ENCODE measurements around the gene STUB1. TPM values are rescaled to one million over a fixed set of nuclear protein-coding genes. Genes with fewer than 3 reads are reported as not detected.
A peak's percentile ranks its signal among the peaks of the same experiment; 100 is the strongest.

The STUB1 gene
- total and polyA plus RNA-seq, 10 donors = 68.9 to 160 (median 88.3) TPM

- intact Hi-C loops (cut with DNase I; ENCODE audit: low total_unique reads) = no loop called here
- Histone ChIP-seq H3K4me3 (no peak overlapping the region), H3K27me3 (replicated peaks in 1 of 7) (peaks cover 6 to 100% (median 82%) of the 10 kb centered on the region in 7 donors), H3K9me3 (no peaks in the 10 kb centered on the region), H3K4me1 (peaks cover 0 to 46% (median 22%) of the 10 kb centered on the region in 6 donors), H3K27ac (no peak overlapping the region), H3K36me3 (no peaks in the 10 kb centered on the region)
- DNase-seq = no peak
- WGBS, 5 donors = 85 to 88% (median 86%) methylated on average over 19 of the region's 19 CpGs
- TF ChIP-seq CTCF (IDR thresholded peaks at IDR 0.05 in 8 of 11, conservative IDR thresholded peaks at IDR 0.05 in 3 of 11) = no peak
- TF ChIP-seq POLR2AphosphoS5 (IDR thresholded peaks at IDR 0.05) = no peak
- no peak for TF ChIP-seq POLR2A (IDR thresholded peaks at IDR 0.05)
Measured at GRCh38 chr16:702341-702740, 22.1 kb downstream of the STUB1 start.

DNA sequence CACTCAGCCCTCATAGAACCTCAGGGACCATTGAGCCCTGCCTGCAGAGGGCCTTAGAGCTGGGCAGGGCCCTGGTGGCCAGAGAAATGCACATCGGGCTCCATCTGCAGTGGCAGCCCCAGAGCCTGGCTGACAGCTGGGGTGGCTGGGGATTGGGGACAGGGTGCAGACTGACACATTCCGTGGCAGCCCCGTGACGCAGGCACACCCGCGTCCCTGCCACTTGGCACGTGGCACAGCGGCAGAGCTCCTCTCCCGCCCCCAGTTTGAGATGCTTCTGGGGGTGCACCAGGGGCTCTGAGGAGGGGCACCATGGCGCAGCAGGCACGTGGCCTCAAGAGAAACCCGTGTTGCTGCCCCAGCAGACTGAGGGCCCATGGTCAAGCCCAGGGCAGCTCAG, 23.2 kb downstream of the STUB1 start:
- DNase-seq = no peak
- Histone ChIP-seq H3K27me3 (replicated peaks in 1 of 7) (peaks cover 6 to 99% (median 91%) of the 10 kb centered on the region in 7 donors), H3K9me3 (no peaks in the 10 kb centered on the region), H3K4me1 (peaks cover 0 to 46% (median 22%) of the 10 kb centered on the region in 6 donors), H3K27ac (no peak overlapping the region), H3K36me3 (no peaks in the 10 kb centered on the region), H3K4me3 (no peak overlapping the region)
- TF ChIP-seq POLR2A (IDR thresholded peaks at IDR 0.05) (no peak), POLR2AphosphoS5 (IDR thresholded peaks at IDR 0.05) (no peak), CTCF (IDR thresholded peaks at IDR 0.05 in 8 of 11, conservative IDR thresholded peaks at IDR 0.05 in 3 of 11) (no peak)
- WGBS, 5 donors = 67 to 82% (median 81%) methylated on average over 1 to 12 of the region's 12 CpGs
- intact Hi-C loops (cut with DNase I; ENCODE audit: low total_unique reads) = no loop called here

DNA sequence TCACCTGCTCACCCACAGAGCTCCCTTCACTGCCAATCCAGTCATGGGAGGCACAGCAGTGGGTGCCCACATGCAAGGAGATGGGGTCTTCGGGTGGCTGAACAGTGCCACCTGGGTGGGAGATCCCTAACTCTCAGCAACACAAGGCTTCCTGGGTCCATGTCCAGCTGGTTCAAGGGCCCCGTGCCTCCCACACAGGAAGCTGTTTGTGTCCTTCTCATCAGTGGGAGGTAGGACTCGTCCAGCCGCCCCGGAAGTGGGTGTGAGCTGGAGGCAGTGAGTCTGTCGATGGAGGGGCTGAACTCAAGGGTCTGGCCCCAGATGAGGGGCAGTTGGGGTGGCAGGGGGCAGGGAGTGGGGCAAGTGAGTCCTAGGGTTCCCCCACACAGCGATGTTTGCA, 23.8 kb downstream of the STUB1 start:
- TF ChIP-seq POLR2AphosphoS5 (IDR thresholded peaks at IDR 0.05) (no peak), POLR2A (IDR thresholded peaks at IDR 0.05) (no peak), CTCF (IDR thresholded peaks at IDR 0.05 in 8 of 11, conservative IDR thresholded peaks at IDR 0.05 in 3 of 11) (no peak)
- 54 to 80% (median 68%) methylated on average over 1 to 7 of the region's 7 CpGs for WGBS, 5 donors
- Histone ChIP-seq H3K27ac (no peak overlapping the region), H3K9me3 (no peaks in the 10 kb centered on the region), H3K27me3 (replicated peaks in 1 of 7) (peaks cover 6 to 100% (median 96%) of the 10 kb centered on the region in 7 donors), H3K4me3 (no peak overlapping the region), H3K36me3 (no peaks in the 10 kb centered on the region), H3K4me1 (peaks cover 0 to 46% (median 22%) of the 10 kb centered on the region in 6 donors)
- no peak for DNase-seq
- intact Hi-C loops (cut with DNase I; ENCODE audit: low total_unique reads) = no loop called here

DNA sequence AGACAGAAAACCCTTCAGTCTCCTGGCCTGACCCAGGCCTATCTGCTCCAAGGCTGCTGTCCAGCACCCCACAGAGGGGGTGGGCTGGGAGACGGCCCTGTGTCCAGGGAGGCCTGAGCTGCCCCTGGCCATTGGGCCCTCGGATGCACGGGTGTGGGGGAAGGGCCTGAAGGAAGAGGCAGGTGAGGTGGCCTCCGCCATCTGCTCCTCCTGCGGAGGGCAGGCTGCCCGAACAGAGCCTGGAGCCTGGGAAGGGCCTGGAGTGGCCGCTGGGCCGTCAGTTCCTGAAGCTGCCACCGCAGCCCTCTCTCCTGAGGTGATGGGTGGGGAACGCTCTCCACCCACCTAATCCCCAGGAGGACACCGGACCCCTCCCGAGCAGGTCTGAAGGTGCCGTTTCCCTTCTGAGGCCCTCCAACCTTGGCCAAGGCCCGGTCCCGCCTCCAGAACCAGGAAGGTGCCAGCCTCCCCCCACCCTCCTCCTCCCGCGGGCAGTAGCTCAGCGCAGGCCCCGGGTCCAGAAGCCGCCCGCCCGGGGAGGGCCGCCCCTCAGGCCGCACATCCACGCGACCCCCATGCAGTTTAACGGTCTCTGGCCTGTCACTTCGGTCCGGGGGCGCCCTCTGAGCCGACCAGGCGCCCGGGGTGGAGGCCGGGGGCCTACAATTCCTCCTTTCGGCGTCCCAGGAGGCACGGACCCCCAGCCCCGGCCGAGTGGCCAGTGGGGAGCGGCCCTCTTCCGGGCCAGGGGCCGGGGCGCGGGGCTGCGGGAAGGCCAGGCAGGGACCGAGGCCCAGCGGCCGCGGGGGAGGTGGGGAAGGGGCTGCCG, 24.6 kb downstream of the STUB1 start:
- H3K4me3 ChIP-seq = peak overlapping the region in 1 of 8 donors; percentile 48
- H3K27me3 ChIP-seq (replicated peaks in 1 of 7) = peaks cover 6 to 100% (median 96%) of the 10 kb centered on the region in 7 donors
- no peaks in the 10 kb centered on the region for H3K36me3 ChIP-seq
- peaks cover 0 to 40% (median 22%) of the 10 kb centered on the region in 6 donors for H3K4me1 ChIP-seq
- no peaks in the 10 kb centered on the region for H3K9me3 ChIP-seq
- DNase-seq = no peak
- WGBS, 5 donors = 8 to 15% (median 14%) methylated on average over 11 to 50 of the region's 50 CpGs
- intact Hi-C loops (cut with DNase I; ENCODE audit: low total_unique reads) = no loop called here
- no peak overlapping the region for H3K27ac ChIP-seq
- TF ChIP-seq CTCF (IDR thresholded peaks at IDR 0.05 in 8 of 11, conservative IDR thresholded peaks at IDR 0.05 in 3 of 11) (no peak), POLR2A (IDR thresholded peaks at IDR 0.05) (no peak), POLR2AphosphoS5 (IDR thresholded peaks at IDR 0.05) (no peak)

Measured in spleen (tissue), 11 donors.